ENCODE measurements around the gene TMEM42.

The TMEM42 gene

GRCh38 chr3:44890258-44890657 is 28.5 kb downstream of the TMEM42 start:
- H3K36me3 Mint-ChIP-seq = no peaks in the 10 kb centered on the region
- no peak overlapping the region for H3K4me3 Mint-ChIP-seq
- no peak overlapping the region for H3K27ac Mint-ChIP-seq
- no peaks in the 10 kb centered on the region for H3K4me1 Mint-ChIP-seq (ENCODE audit: low read depth)
- H3K9me3 Mint-ChIP-seq (ENCODE audit: low read depth) = no peaks in the 10 kb centered on the region
- H3K27me3 Mint-ChIP-seq = peaks cover 4% of the 10 kb centered on the region

GRCh38 chr3:44890852-44891251 is 29.1 kb downstream of the TMEM42 start:
- Mint-ChIP-seq H3K36me3 (no peaks in the 10 kb centered on the region), H3K4me3 (no peak overlapping the region), H3K4me1 (ENCODE audit: low read depth) (no peaks in the 10 kb centered on the region), H3K27me3 (peaks cover 4% of the 10 kb centered on the region), H3K9me3 (ENCODE audit: low read depth) (no peaks in the 10 kb centered on the region), H3K27ac (no peak overlapping the region)

- no peak overlapping the region for H3K4me3 Mint-ChIP-seq
- no peaks in the 10 kb centered on the region for H3K4me1 Mint-ChIP-seq (ENCODE audit: low read depth)
- H3K27me3 Mint-ChIP-seq = no peaks in the 10 kb centered on the region
- no peaks in the 10 kb centered on the region for H3K9me3 Mint-ChIP-seq (ENCODE audit: low read depth)
- no peaks in the 10 kb centered on the region for H3K36me3 Mint-ChIP-seq
- H3K27ac Mint-ChIP-seq = no peak overlapping the region
These were observed 31.0 kb downstream of the TMEM42 start for GRCh38 chr3:44892689-44893088.

GRCh38 chr3:44893097-44893496 is 31.4 kb downstream of the TMEM42 start:
- H3K4me1 Mint-ChIP-seq (ENCODE audit: low read depth) = no peaks in the 10 kb centered on the region
- no peaks in the 10 kb centered on the region for H3K9me3 Mint-ChIP-seq (ENCODE audit: low read depth)
- H3K27me3 Mint-ChIP-seq = no peaks in the 10 kb centered on the region
- no peak overlapping the region for H3K4me3 Mint-ChIP-seq
- H3K27ac Mint-ChIP-seq = no peak overlapping the region
- no peaks in the 10 kb centered on the region for H3K36me3 Mint-ChIP-seq

- no peak overlapping the region for H3K4me3 Mint-ChIP-seq
- peaks cover under 1% of the 10 kb centered on the region for H3K27me3 Mint-ChIP-seq
- H3K9me3 Mint-ChIP-seq (ENCODE audit: low read depth) = no peaks in the 10 kb centered on the region
- H3K27ac Mint-ChIP-seq = no peak overlapping the region
- no peaks in the 10 kb centered on the region for H3K36me3 Mint-ChIP-seq
- H3K4me1 Mint-ChIP-seq (ENCODE audit: low read depth) = no peaks in the 10 kb centered on the region
These were observed 32.8 kb downstream of the TMEM42 start for GRCh38 chr3:44894485-44894884.

GRCh38 chr3:44896440-44896839 is 34.7 kb downstream of the TMEM42 start:
- Mint-ChIP-seq H3K9me3 (ENCODE audit: low read depth) (no peaks in the 10 kb centered on the region), H3K36me3 (no peaks in the 10 kb centered on the region), H3K4me1 (ENCODE audit: low read depth) (no peaks in the 10 kb centered on the region), H3K4me3 (no peak overlapping the region), H3K27me3 (peaks cover 5% of the 10 kb centered on the region), H3K27ac (no peak overlapping the region)

- no peaks in the 10 kb centered on the region for H3K36me3 Mint-ChIP-seq
- H3K9me3 Mint-ChIP-seq (ENCODE audit: low read depth) = no peaks in the 10 kb centered on the region
- no peak overlapping the region for H3K4me3 Mint-ChIP-seq
- no peak overlapping the region for H3K27ac Mint-ChIP-seq
- no peaks in the 10 kb centered on the region for H3K4me1 Mint-ChIP-seq (ENCODE audit: low read depth)
- H3K27me3 Mint-ChIP-seq = peaks cover 10% of the 10 kb centered on the region
These were observed 38.1 kb downstream of the TMEM42 start for GRCh38 chr3:44899683-44900367.

GRCh38 chr3:44902628-44903027 is 40.9 kb downstream of the TMEM42 start:
- Mint-ChIP-seq H3K9me3 (ENCODE audit: low read depth) (no peaks in the 10 kb centered on the region), H3K4me1 (ENCODE audit: low read depth) (no peaks in the 10 kb centered on the region), H3K4me3 (no peak overlapping the region), H3K27me3 (peaks cover 15% of the 10 kb centered on the region), H3K36me3 (peaks cover 2% of the 10 kb centered on the region), H3K27ac (no peak overlapping the region)

- Mint-ChIP-seq H3K4me3 (no peak overlapping the region), H3K27me3 (peaks cover 21% of the 10 kb centered on the region), H3K27ac (no peak overlapping the region), H3K36me3 (peaks cover 2% of the 10 kb centered on the region), H3K4me1 (ENCODE audit: low read depth) (no peaks in the 10 kb centered on the region), H3K9me3 (ENCODE audit: low read depth) (no peaks in the 10 kb centered on the region)
These were observed 41.6 kb downstream of the TMEM42 start for GRCh38 chr3:44903314-44903713.

GRCh38 chr3:44903751-44904150 is 42.0 kb downstream of the TMEM42 start:
- H3K36me3 Mint-ChIP-seq = peaks cover 5% of the 10 kb centered on the region
- no peak overlapping the region for H3K4me3 Mint-ChIP-seq
- peaks cover 21% of the 10 kb centered on the region for H3K27me3 Mint-ChIP-seq
- H3K27ac Mint-ChIP-seq = no peak overlapping the region
- H3K4me1 Mint-ChIP-seq (ENCODE audit: low read depth) = no peaks in the 10 kb centered on the region
- H3K9me3 Mint-ChIP-seq (ENCODE audit: low read depth) = no peaks in the 10 kb centered on the region

GRCh38 chr3:44905446-44906157 is 43.9 kb downstream of the TMEM42 start:
- Mint-ChIP-seq H3K36me3 (peaks cover 5% of the 10 kb centered on the region), H3K9me3 (ENCODE audit: low read depth) (no peaks in the 10 kb centered on the region), H3K27ac (no peak overlapping the region), H3K4me3 (no peak overlapping the region), H3K27me3 (peaks cover 21% of the 10 kb centered on the region), H3K4me1 (ENCODE audit: low read depth) (no peaks in the 10 kb centered on the region)

- H3K4me1 Mint-ChIP-seq (ENCODE audit: low read depth) = no peaks in the 10 kb centered on the region
- no peak overlapping the region for H3K27ac Mint-ChIP-seq
- no peak overlapping the region for H3K4me3 Mint-ChIP-seq
- no peaks in the 10 kb centered on the region for H3K9me3 Mint-ChIP-seq (ENCODE audit: low read depth)
- H3K36me3 Mint-ChIP-seq = peaks cover 5% of the 10 kb centered on the region
- peaks cover 21% of the 10 kb centered on the region for H3K27me3 Mint-ChIP-seq
These were observed 45.3 kb downstream of the TMEM42 start for GRCh38 chr3:44906997-44907396.

- no peak overlapping the region for H3K4me3 Mint-ChIP-seq
- peaks cover 5% of the 10 kb centered on the region for H3K36me3 Mint-ChIP-seq
- H3K27me3 Mint-ChIP-seq = peaks cover 21% of the 10 kb centered on the region
- no peak overlapping the region for H3K27ac Mint-ChIP-seq
- no peaks in the 10 kb centered on the region for H3K9me3 Mint-ChIP-seq (ENCODE audit: low read depth)
- H3K4me1 Mint-ChIP-seq (ENCODE audit: low read depth) = no peaks in the 10 kb centered on the region
These were observed 45.9 kb downstream of the TMEM42 start for GRCh38 chr3:44907612-44908011.

- Mint-ChIP-seq H3K36me3 (peaks cover 5% of the 10 kb centered on the region), H3K4me1 (ENCODE audit: low read depth) (no peaks in the 10 kb centered on the region), H3K4me3 (no peak overlapping the region), H3K9me3 (ENCODE audit: low read depth) (no peaks in the 10 kb centered on the region), H3K27ac (no peak overlapping the region), H3K27me3 (peaks cover 16% of the 10 kb centered on the region)
These were observed 47.4 kb downstream of the TMEM42 start for GRCh38 chr3:44909063-44909462.

GRCh38 chr3:44910693-44911092 is 49.0 kb downstream of the TMEM42 start:
- Mint-ChIP-seq H3K9me3 (ENCODE audit: low read depth) (no peaks in the 10 kb centered on the region), H3K36me3 (peaks cover 5% of the 10 kb centered on the region), H3K4me1 (ENCODE audit: low read depth) (no peaks in the 10 kb centered on the region), H3K27me3 (peaks cover 16% of the 10 kb centered on the region), H3K27ac (no peak overlapping the region), H3K4me3 (no peak overlapping the region)

Measured in activated naive CD8-positive, alpha-beta T cell (primary cell).